Colonic mucosa (tissue), 4 donors: ENCODE measurements around the gene PLA2G1B. TPM values are rescaled to one million over a fixed set of nuclear protein-coding genes. Genes with fewer than 3 reads are reported as not detected.

Experiments used
- DNase-seq: peaks from one replicate; pipeline ENCODE4 v3.0.0-alpha.2; 2020
- H3K27ac ChIP-seq: fragments of 200-600 bp; one replicate; pipeline ENCODE4 v1.8.0; 2021
- H3K27me3 ChIP-seq: fragments of 200-600 bp; one replicate; pipeline ENCODE4 v1.8.0; 2021
- H3K36me3 ChIP-seq: fragments of 200-600 bp; one replicate; pipeline ENCODE4 v1.8.0; 2021
- H3K4me1 ChIP-seq: fragments of 200-600 bp; one replicate; pipeline ENCODE4 v1.8.0; 2021; ENCODE audit warnings: mild to moderate bottlenecking
- H3K4me3 ChIP-seq: fragments of 200-600 bp; one replicate; pipeline ENCODE4 v1.8.0; 2021
- H3K9ac ChIP-seq, 2 donors: one replicate each; pipeline ENCODE4 v1.7.0; 2013; ENCODE audit warnings: control low read depth in 2 of 2, low read depth in 2 of 2, low read length in 2 of 2
- H3K9me3 ChIP-seq: fragments of 200-600 bp; one replicate; pipeline ENCODE4 v1.8.0; 2021
- intact Hi-C: fragments of 100-400 bp; cut with DNase I; formaldehyde crosslinking; loops from one replicate; pipeline ENCODE4 v1.14.1; 2022
- total RNA-seq, 2 donors: library from RNA; stranded (reverse); fragmentation: NEBNext Ultra II Directional in 1 of 2; extraction: Animal tissue kit (Norgen Biotek cat#: 25700) in 1 of 2; gene quantifications; one replicate each; pipeline ENCODE4 v1.2.1, GENCODE V29; 2021
- TF ChIP-seq, protein P1 (sequence below): fragments of 200-600 bp; IDR thresholded peaks from one replicate; pipeline ENCODE4 v1.8.0; 2022; ENCODE audit warnings: antibody characterized with exemption, mild to moderate bottlenecking
- donor health status: healthy.
- donor health status: DM: no; HTN: no; CAD: no.
- donor health status: DM: no; HTN: no; CAD: no.

Gene PLA2G1B
- 1 to 10 TPM in 1 of 2 donors, not detected in 1; 5.0 TPM for total RNA-seq

DNA sequence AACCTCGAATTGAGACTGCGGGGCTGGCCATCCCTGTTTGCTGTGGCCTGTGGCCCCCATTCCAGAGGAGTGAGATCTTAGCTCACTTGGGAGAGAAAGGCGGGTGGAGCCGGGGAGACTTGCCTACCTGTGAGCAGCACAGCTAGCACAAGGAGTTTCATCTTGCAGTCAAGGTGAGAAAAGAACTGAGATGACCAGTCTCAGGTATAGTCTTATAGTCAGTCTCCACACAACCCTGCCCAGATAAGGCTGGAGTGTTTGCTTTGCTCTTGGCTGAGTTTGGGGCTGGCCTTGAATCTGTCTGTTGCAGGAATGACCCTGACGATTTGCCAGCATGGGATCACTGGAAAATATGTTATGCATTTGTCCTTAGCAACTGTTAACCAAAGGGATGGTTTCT lies at the start of gene PLA2G1B:
Gene PLA2G1B (minus strand): TSS at position 187 of the 400 bp plus-strand sequence. CDS start 26 bp downstream, at position 161.
- TF ChIP-seq, protein P1, sequence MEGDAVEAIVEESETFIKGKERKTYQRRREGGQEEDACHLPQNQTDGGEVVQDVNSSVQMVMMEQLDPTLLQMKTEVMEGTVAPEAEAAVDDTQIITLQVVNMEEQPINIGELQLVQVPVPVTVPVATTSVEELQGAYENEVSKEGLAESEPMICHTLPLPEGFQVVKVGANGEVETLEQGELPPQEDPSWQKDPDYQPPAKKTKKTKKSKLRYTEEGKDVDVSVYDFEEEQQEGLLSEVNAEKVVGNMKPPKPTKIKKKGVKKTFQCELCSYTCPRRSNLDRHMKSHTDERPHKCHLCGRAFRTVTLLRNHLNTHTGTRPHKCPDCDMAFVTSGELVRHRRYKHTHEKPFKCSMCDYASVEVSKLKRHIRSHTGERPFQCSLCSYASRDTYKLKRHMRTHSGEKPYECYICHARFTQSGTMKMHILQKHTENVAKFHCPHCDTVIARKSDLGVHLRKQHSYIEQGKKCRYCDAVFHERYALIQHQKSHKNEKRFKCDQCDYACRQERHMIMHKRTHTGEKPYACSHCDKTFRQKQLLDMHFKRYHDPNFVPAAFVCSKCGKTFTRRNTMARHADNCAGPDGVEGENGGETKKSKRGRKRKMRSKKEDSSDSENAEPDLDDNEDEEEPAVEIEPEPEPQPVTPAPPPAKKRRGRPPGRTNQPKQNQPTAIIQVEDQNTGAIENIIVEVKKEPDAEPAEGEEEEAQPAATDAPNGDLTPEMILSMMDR: no peak
- H3K27me3 ChIP-seq: no peaks in the 10 kb centered on the region
- no peaks in the 10 kb centered on the region for H3K36me3 ChIP-seq
- no peaks in the 10 kb centered on the region for H3K9me3 ChIP-seq
- H3K4me1 ChIP-seq: no peaks in the 10 kb centered on the region
- no peak within 1 kb of the TSS for H3K9ac ChIP-seq
- no peak within 1 kb of the TSS for H3K27ac ChIP-seq
- no peak within 1 kb of the TSS for H3K4me3 ChIP-seq
- intact Hi-C loops: no loop called here
- DNase-seq: no peak

DNA sequence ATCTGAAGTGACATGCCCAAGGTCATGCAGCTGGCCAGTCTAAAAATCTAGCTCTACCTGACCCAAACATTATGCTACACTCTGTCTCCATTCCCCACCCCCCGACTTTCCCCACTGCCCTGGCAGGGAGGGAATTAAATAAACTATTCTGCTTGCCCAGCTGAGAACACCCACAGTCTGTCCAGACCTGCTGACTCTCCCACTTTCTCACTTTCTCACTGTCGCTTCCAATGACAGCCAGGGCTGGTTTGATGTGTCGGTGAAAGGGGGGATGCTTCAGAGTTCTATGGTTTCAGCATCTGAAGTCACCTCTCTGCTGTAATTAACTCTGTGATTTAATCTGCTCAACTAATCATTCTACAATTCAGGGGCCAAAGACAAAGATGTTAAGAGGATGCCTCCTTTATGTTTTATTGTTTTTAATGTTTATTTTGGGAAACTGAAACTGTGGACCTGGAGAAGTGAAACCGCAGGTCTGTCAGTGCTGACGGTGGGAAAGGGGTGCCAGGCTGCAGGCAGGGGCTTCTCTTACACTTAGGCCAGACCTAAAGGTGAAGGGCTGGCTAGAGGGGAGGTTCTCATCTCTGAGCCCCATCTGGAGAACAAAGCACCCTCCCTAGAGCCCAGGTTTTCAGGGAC lies 49.5 kb upstream of the PLA2G1B start:
- no peaks in the 10 kb centered on the region for H3K9me3 ChIP-seq
- no peak overlapping the region for H3K9ac ChIP-seq
- DNase-seq: no peak
- H3K27ac ChIP-seq: no peak overlapping the region
- TF ChIP-seq, protein P1: no peak
- H3K36me3 ChIP-seq: no peaks in the 10 kb centered on the region
- intact Hi-C loops: no loop called here
- no peak overlapping the region for H3K4me3 ChIP-seq
- no peaks in the 10 kb centered on the region for H3K4me1 ChIP-seq
- H3K27me3 ChIP-seq: no peaks in the 10 kb centered on the region

DNA sequence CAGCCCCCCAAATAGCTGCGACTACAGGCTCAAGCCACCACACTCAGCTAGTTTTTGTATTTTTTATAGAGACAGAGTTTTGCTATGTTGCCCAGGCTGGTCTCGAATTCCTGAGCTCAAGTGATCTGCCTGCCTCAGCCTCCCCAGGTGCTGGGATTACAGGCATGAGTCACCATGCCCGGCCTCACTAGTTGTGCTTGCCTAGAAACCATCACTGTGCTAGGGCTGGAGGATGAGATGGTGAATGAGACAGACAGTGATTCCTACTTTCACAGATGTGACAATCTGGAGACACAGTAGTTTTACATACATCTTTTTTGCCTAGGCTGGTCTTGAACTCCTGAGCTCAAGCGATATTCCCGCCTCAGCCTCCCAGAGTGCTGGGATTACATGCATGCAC lies 48.8 kb upstream of the PLA2G1B start:
- Histone ChIP-seq H3K9me3 (no peaks in the 10 kb centered on the region), H3K27me3 (peaks cover 2% of the 10 kb centered on the region), H3K4me3 (no peak overlapping the region), H3K9ac (no peak overlapping the region), H3K27ac (no peak overlapping the region), H3K36me3 (no peaks in the 10 kb centered on the region), H3K4me1 (no peaks in the 10 kb centered on the region)
- DNase-seq: no peak
- TF ChIP-seq, protein P1: no peak
- intact Hi-C loops: no loop called here

DNA sequence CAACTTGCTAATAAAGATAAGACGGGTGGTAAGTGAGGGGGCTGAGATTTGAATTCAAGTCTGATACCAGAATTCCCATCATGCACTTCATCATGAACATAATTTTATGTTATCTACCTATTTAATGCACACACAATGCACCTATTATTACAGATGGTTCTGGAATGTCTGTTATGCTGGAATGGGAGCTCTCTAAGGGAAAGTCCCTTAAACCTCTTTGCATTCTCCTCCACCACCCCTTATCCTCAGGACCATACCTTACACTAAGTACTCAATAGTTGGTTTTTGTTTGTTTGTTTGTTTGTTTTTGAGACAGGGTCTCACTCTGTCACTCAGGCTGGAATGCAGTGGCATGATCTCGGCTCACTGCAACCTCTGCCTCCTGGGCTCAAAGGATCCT lies 48.4 kb upstream of the PLA2G1B start:
- H3K36me3 ChIP-seq: no peaks in the 10 kb centered on the region
- no peak overlapping the region for H3K4me3 ChIP-seq
- no peaks in the 10 kb centered on the region for H3K9me3 ChIP-seq
- no peaks in the 10 kb centered on the region for H3K4me1 ChIP-seq
- no peak for DNase-seq
- no peak overlapping the region for H3K9ac ChIP-seq
- TF ChIP-seq, protein P1: no peak
- intact Hi-C loops: no loop called here
- H3K27ac ChIP-seq: no peak overlapping the region
- H3K27me3 ChIP-seq: peaks cover 6% of the 10 kb centered on the region

DNA sequence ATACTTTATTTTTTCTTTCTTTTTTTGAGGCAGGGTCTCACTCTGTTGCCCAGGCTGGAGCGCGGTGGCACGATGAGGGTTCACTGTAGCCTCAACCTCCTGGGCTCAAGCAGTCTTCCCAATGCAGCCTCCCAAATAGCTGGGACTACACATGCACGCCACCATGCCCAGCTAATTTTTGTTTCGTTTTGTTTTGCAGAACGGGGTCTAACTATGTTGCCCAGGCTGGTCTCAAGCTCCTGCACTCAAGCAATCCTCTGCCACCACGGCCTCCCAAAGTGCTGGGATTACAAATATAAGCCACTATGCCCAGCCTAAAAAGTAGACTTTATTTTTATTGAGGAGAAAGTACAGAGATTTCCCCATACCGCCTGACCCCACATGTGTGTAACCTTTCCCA lies 46.1 kb upstream of the PLA2G1B start:
- DNase-seq: no peak
- Histone ChIP-seq H3K9me3 (no peaks in the 10 kb centered on the region), H3K4me3 (no peak overlapping the region), H3K4me1 (no peaks in the 10 kb centered on the region), H3K27me3 (peaks cover 23% of the 10 kb centered on the region), H3K9ac (no peak overlapping the region), H3K27ac (no peak overlapping the region), H3K36me3 (no peaks in the 10 kb centered on the region)
- intact Hi-C loops: no loop called here
- TF ChIP-seq, protein P1: no peak
